GM23338 (cell line): ENCODE results near the gene GPX8. TPM values are rescaled to one million over a fixed set of nuclear protein-coding genes. Genes with fewer than 3 reads are reported as not detected.

Experiments
- ATAC-seq: fragments of 200-7000 bp; cut with Tn5 transposase; 3 replicates; pipeline ENCODE4 v1.9.1; 2020
- DNase-seq: peaks from one replicate; pipeline ENCODE4 v3.0.0-alpha.2; 2015; ENCODE audit warnings: low spot score
- H2AFZ ChIP-seq: fragments of 200-600 bp; sonication (generic); 2 replicates; pipeline ENCODE4 v1.8.0; 2016; ENCODE audit warnings: antibody characterized with exemption, mild to moderate bottlenecking, moderate library complexity
- H3F3A ChIP-seq: fragments of 200-600 bp; sonication (generic); replicated peaks from 2 replicates; pipeline ENCODE4 v1.8.0; 2017; ENCODE audit warnings: antibody characterized with exemption, mixed run types, low read depth
- H3K27ac ChIP-seq: fragments of 200-600 bp; sonication (generic); 2 replicates; pipeline ENCODE4 v1.6.1; 2016; ENCODE audit warnings: low read depth
- H3K27me3 ChIP-seq: fragments of 200-600 bp; sonication (generic); 2 replicates; pipeline ENCODE4 v1.8.0; 2016; ENCODE audit warnings: mild to moderate bottlenecking, mixed run types, moderate library complexity; ENCODE audit not compliant: insufficient read depth
- H3K36me3 ChIP-seq: fragments of 200-600 bp; sonication (generic); 2 replicates; pipeline ENCODE4 v1.8.0; 2016; ENCODE audit warnings: mild to moderate bottlenecking; ENCODE audit not compliant: insufficient read depth
- H3K4me1 ChIP-seq: fragments of 200-600 bp; sonication (generic); 2 replicates; pipeline ENCODE4 v1.8.0; 2016; ENCODE audit warnings: mild to moderate bottlenecking, moderate library complexity; ENCODE audit not compliant: insufficient read depth
- H3K4me2 ChIP-seq: fragments of 200-600 bp; sonication (generic); 2 replicates; pipeline ENCODE4 v1.7.1; 2017; ENCODE audit warnings: mixed run types
- H3K4me3 ChIP-seq: fragments of 200-600 bp; sonication (generic); 2 replicates; pipeline ENCODE4 v1.6.1; 2016; ENCODE audit warnings: mixed run types
- H3K79me2 ChIP-seq: fragments of 200-600 bp; sonication (generic); replicated peaks from 2 replicates; pipeline ENCODE4 v1.8.0; 2017; ENCODE audit warnings: mild to moderate bottlenecking; ENCODE audit not compliant: insufficient read depth
- H3K9me2 ChIP-seq: fragments of 200-600 bp; sonication (generic); 2 replicates; pipeline ENCODE4 v1.8.0; 2017; ENCODE audit not compliant: insufficient read depth
- H4K20me1 ChIP-seq: fragments of 200-600 bp; sonication (generic); replicated peaks from 2 replicates; pipeline ENCODE4 v1.8.0; 2017; ENCODE audit warnings: mild to moderate bottlenecking; ENCODE audit not compliant: insufficient read depth
- H3K27ac Mint-ChIP-seq: 2 replicates; pipeline ENCODE4 v1.8.0; 2020; ENCODE audit warnings: inconsistent platforms, mild to moderate bottlenecking, moderate library complexity, mixed read lengths
- H3K27me3 Mint-ChIP-seq: 3 replicates; pipeline ENCODE4 v1.8.0; 2022; ENCODE audit warnings: low read depth, mild to moderate bottlenecking, moderate library complexity, mixed read lengths, inconsistent platforms; ENCODE audit not compliant: insufficient read depth, poor library complexity
- H3K36me3 Mint-ChIP-seq: 3 replicates; pipeline ENCODE4 v1.8.0; 2021; ENCODE audit warnings: low read depth, mild to moderate bottlenecking, inconsistent platforms, moderate library complexity, mixed read lengths
- H3K4me1 Mint-ChIP-seq: 3 replicates; pipeline ENCODE4 v1.8.0; 2020; ENCODE audit warnings: mild to moderate bottlenecking, inconsistent platforms, mixed read lengths
- H3K4me3 Mint-ChIP-seq: 3 replicates; pipeline ENCODE4 v1.8.0; 2021; ENCODE audit warnings: moderate library complexity, mild to moderate bottlenecking, inconsistent platforms, mixed read lengths
- H3K9me3 Mint-ChIP-seq: 3 replicates; pipeline ENCODE4 v1.8.0; 2020; ENCODE audit warnings: moderate library complexity, mild to moderate bottlenecking, inconsistent platforms, mixed read lengths
- CREB1 ChIP-seq: fragments of 250-450 bp; sonication (Bioruptor Pico); IDR thresholded peaks from 2 replicates; pipeline ENCODE4 v1.5.0; 2020; ENCODE audit warnings: low read depth, mild to moderate bottlenecking, moderate library complexity
- CTCF ChIP-seq, 2 experiments: fragments of 200-600 bp in 1 of 2; sonication (generic) in 1 of 2; conservative IDR thresholded peaks; 2 replicates each; pipeline versions ENCODE4 v1.5.1 to v1.6.1; 2016 to 2017; ENCODE audit warnings: antibody characterized with exemption in 2 of 2, low read depth in 2 of 2, mild to moderate bottlenecking in 2 of 2, moderate library complexity in 1 of 2
- EZH2 ChIP-seq: fragments of 200-600 bp; sonication (generic); IDR thresholded peaks from one replicate; pipeline ENCODE4 v1.8.0; 2017; ENCODE audit warnings: antibody characterized with exemption, mild to moderate bottlenecking, low read depth; ENCODE audit not compliant: unreplicated experiment
- EZH2phosphoT487 ChIP-seq: fragments of 200-600 bp; sonication (generic); IDR thresholded peaks from one replicate; pipeline ENCODE4 v1.8.1; 2018; ENCODE audit warnings: antibody characterized with exemption; ENCODE audit not compliant: unreplicated experiment
- STAT1 ChIP-seq: IDR thresholded peaks from one replicate; pipeline ENCODE4 v1.6.1; 2016; ENCODE audit warnings: antibody characterized with exemption; ENCODE audit not compliant: unreplicated experiment
- polyA plus RNA-seq: library from polyadenylated mRNA; unstranded; fragments of >200 nt; fragmentation: Nextera tagmentation; extraction: Ambion mirVana; gene quantifications from 2 replicates; pipeline ENCODE4 v1.2.1, GENCODE V29; 2016
- total RNA-seq: library from RNA; depleted of rRNA; stranded (reverse); fragments of >200 nt; shearing (Covaris generic); gene quantifications from 2 replicates; pipeline ENCODE4 v1.2.3, GENCODE V29; 2014
- TF ChIP-seq, protein P1 (sequence below): fragments of 250-450 bp; sonication (Bioruptor Pico); IDR thresholded peaks from 2 replicates; pipeline ENCODE4 v1.5.0; 2020; ENCODE audit warnings: mild to moderate bottlenecking, moderate library complexity
- TF ChIP-seq, protein P2 (sequence below): IDR thresholded peaks from one replicate; pipeline ENCODE4 v1.6.1; 2018; ENCODE audit warnings: antibody characterized with exemption; ENCODE audit not compliant: unreplicated experiment

The GPX8 gene
- total and polyA plus RNA-seq, 2 experiments from 2014 or later: 64.4 to 66.1 TPM

- TF ChIP-seq, protein P1, sequence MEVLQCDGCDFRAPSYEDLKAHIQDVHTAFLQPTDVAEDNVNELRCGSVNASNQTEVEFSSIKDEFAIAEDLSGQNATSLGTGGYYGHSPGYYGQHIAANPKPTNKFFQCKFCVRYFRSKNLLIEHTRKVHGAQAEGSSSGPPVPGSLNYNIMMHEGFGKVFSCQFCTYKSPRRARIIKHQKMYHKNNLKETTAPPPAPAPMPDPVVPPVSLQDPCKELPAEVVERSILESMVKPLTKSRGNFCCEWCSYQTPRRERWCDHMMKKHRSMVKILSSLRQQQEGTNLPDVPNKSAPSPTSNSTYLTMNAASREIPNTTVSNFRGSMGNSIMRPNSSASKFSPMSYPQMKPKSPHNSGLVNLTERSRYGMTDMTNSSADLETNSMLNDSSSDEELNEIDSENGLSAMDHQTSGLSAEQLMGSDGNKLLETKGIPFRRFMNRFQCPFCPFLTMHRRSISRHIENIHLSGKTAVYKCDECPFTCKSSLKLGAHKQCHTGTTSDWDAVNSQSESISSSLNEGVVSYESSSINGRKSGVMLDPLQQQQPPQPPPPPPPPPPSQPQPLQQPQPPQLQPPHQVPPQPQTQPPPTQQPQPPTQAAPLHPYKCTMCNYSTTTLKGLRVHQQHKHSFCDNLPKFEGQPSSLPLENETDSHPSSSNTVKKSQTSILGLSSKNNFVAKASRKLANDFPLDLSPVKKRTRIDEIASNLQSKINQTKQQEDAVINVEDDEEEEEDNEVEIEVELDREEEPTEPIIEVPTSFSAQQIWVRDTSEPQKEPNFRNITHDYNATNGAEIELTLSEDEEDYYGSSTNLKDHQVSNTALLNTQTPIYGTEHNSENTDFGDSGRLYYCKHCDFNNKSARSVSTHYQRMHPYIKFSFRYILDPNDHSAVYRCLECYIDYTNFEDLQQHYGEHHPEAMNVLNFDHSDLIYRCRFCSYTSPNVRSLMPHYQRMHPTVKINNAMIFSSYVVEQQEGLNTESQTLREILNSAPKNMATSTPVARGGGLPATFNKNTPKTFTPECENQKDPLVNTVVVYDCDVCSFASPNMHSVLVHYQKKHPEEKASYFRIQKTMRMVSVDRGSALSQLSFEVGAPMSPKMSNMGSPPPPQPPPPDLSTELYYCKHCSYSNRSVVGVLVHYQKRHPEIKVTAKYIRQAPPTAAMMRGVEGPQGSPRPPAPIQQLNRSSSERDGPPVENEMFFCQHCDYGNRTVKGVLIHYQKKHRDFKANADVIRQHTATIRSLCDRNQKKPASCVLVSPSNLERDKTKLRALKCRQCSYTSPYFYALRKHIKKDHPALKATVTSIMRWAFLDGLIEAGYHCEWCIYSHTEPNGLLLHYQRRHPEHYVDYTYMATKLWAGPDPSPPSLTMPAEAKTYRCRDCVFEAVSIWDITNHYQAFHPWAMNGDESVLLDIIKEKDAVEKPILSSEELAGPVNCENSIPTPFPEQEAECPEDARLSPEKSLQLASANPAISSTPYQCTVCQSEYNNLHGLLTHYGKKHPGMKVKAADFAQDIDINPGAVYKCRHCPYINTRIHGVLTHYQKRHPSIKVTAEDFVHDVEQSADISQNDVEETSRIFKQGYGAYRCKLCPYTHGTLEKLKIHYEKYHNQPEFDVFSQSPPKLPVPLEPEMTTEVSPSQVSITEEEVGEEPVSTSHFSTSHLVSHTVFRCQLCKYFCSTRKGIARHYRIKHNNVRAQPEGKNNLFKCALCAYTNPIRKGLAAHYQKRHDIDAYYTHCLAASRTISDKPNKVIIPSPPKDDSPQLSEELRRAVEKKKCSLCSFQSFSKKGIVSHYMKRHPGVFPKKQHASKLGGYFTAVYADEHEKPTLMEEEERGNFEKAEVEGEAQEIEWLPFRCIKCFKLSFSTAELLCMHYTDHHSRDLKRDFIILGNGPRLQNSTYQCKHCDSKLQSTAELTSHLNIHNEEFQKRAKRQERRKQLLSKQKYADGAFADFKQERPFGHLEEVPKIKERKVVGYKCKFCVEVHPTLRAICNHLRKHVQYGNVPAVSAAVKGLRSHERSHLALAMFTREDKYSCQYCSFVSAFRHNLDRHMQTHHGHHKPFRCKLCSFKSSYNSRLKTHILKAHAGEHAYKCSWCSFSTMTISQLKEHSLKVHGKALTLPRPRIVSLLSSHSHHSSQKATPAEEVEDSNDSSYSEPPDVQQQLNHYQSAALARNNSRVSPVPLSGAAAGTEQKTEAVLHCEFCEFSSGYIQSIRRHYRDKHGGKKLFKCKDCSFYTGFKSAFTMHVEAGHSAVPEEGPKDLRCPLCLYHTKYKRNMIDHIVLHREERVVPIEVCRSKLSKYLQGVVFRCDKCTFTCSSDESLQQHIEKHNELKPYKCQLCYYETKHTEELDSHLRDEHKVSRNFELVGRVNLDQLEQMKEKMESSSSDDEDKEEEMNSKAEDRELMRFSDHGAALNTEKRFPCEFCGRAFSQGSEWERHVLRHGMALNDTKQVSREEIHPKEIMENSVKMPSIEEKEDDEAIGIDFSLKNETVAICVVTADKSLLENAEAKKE: no peak
- TF ChIP-seq CREB1 (CRISPR knock-in tag): no peak
- TF ChIP-seq CTCF (conservative IDR thresholded peaks at IDR 0.05; ENCODE audit: low read depth in 2 of 2): no peak
- TF ChIP-seq STAT1: no peak
- TF ChIP-seq EZH2phosphoT487: no peak
Measured at GRCh38 chr5:55205001-55205400, 45.0 kb downstream of the GPX8 start (continued).

DNA sequence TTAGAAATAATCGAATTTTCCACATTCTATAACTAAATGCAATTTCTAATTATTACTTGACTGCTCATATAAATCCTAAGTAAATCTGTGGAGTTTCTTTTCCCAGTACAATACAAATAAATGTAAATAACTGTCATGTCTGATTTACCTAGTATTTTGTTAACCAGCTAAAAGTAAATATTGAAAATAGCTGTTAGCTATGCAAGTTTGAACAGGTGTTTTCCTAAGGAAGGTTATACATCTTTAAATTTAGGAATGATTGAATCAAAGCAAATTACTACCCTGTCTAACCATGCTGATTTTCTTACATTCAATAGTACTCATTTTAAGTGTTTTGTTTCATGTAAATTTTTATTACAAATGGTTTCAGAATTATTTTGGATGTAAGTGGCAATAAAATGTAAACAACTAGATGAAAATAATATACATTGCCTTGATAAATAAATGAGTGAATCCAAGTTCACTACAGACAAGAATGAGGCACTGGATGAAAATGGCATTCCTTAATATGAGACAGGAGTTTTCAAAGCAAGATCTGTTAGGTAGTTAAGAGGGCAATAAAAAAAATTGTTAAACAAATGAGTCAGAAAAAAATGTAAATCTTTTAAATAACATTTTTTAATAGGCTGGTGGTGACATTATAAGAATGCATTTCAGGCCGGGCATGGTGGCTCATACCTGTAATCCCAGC, 51.4 kb downstream of the GPX8 start:
- H3K27me3 ChIP-seq: peaks cover 7% of the 10 kb centered on the region; the same call in 1 of the 2 replicates

More for the DNA sequence above, 51.4 kb downstream of the GPX8 start:
- no peaks in the 10 kb centered on the region for H3F3A ChIP-seq
- ATAC-seq: no peak
- no peak overlapping the region for H3K27ac ChIP-seq
- no peaks in the 10 kb centered on the region for H3K36me3 Mint-ChIP-seq
- no peaks in the 10 kb centered on the region for H3K36me3 ChIP-seq
- H3K4me1 ChIP-seq: no peaks in the 10 kb centered on the region
- no peaks in the 10 kb centered on the region for H4K20me1 ChIP-seq
- DNase-seq: no peak
- no peaks in the 10 kb centered on the region for H3K9me2 ChIP-seq
- TF ChIP-seq EZH2: no peak
- TF ChIP-seq, protein P2, sequence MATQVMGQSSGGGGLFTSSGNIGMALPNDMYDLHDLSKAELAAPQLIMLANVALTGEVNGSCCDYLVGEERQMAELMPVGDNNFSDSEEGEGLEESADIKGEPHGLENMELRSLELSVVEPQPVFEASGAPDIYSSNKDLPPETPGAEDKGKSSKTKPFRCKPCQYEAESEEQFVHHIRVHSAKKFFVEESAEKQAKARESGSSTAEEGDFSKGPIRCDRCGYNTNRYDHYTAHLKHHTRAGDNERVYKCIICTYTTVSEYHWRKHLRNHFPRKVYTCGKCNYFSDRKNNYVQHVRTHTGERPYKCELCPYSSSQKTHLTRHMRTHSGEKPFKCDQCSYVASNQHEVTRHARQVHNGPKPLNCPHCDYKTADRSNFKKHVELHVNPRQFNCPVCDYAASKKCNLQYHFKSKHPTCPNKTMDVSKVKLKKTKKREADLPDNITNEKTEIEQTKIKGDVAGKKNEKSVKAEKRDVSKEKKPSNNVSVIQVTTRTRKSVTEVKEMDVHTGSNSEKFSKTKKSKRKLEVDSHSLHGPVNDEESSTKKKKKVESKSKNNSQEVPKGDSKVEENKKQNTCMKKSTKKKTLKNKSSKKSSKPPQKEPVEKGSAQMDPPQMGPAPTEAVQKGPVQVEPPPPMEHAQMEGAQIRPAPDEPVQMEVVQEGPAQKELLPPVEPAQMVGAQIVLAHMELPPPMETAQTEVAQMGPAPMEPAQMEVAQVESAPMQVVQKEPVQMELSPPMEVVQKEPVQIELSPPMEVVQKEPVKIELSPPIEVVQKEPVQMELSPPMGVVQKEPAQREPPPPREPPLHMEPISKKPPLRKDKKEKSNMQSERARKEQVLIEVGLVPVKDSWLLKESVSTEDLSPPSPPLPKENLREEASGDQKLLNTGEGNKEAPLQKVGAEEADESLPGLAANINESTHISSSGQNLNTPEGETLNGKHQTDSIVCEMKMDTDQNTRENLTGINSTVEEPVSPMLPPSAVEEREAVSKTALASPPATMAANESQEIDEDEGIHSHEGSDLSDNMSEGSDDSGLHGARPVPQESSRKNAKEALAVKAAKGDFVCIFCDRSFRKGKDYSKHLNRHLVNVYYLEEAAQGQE: no peak
- no peak overlapping the region for H3K4me3 Mint-ChIP-seq
- peaks cover 4% of the 10 kb centered on the region; the same call in 1 of the 3 replicates for H3K4me1 Mint-ChIP-seq
- peaks cover 11% of the 10 kb centered on the region for H3K27me3 Mint-ChIP-seq
- H3K4me3 ChIP-seq: no peak overlapping the region
- H3K27ac Mint-ChIP-seq: no peak overlapping the region
- no peak overlapping the region for H2AFZ ChIP-seq
- no peaks in the 10 kb centered on the region for H3K9me3 Mint-ChIP-seq
- no peaks in the 10 kb centered on the region for H3K79me2 ChIP-seq
- no peak overlapping the region for H3K4me2 ChIP-seq
